ENCODE measurements around the gene SCD5.

Gene SCD5

GRCh38 chr4:82618103-82618720 lies 180.4 kb downstream of the SCD5 start:
- Histone ChIP-seq H3K27ac (no peak overlapping the region), H3K36me3 (no peaks in the 10 kb centered on the region), H3K4me3 (ENCODE audit: low read depth, low read length) (no peak overlapping the region), H3K27me3 (ENCODE audit: insufficient read depth, low read depth, severe bottlenecking) (no peaks in the 10 kb centered on the region), H3K9me3 (ENCODE audit: severe bottlenecking) (no peaks in the 10 kb centered on the region)
- DNase-seq = no peak
- TF ChIP-seq CTCF (IDR thresholded peaks at IDR 0.05; ENCODE audit: low read depth, low read length) = no peak

- H3K27me3 ChIP-seq (ENCODE audit: insufficient read depth, low read depth, severe bottlenecking) = no peaks in the 10 kb centered on the region
- no peaks in the 10 kb centered on the region for H3K9me3 ChIP-seq (ENCODE audit: severe bottlenecking)
- no peak for DNase-seq
- H3K36me3 ChIP-seq = no peaks in the 10 kb centered on the region
- no peak overlapping the region for H3K27ac ChIP-seq
- TF ChIP-seq CTCF (IDR thresholded peaks at IDR 0.05; ENCODE audit: low read depth, low read length) = no peak
- H3K4me3 ChIP-seq (ENCODE audit: low read depth, low read length) = no peak overlapping the region
These were observed 183.7 kb downstream of the SCD5 start for GRCh38 chr4:82614838-82615449.

- Histone ChIP-seq H3K27ac (no peak overlapping the region), H3K36me3 (no peaks in the 10 kb centered on the region), H3K4me3 (ENCODE audit: low read depth, low read length) (no peak overlapping the region), H3K27me3 (ENCODE audit: insufficient read depth, low read depth, severe bottlenecking) (no peaks in the 10 kb centered on the region), H3K9me3 (ENCODE audit: severe bottlenecking) (no peaks in the 10 kb centered on the region)
- DNase-seq = no peak
- no peak for TF ChIP-seq CTCF (IDR thresholded peaks at IDR 0.05; ENCODE audit: low read depth, low read length)
These were observed 185.5 kb downstream of the SCD5 start for GRCh38 chr4:82613121-82613520.

- no peak for TF ChIP-seq CTCF (IDR thresholded peaks at IDR 0.05; ENCODE audit: low read depth, low read length)
- no peak overlapping the region for H3K27ac ChIP-seq
- no peak for DNase-seq
- H3K27me3 ChIP-seq (ENCODE audit: insufficient read depth, low read depth, severe bottlenecking) = no peaks in the 10 kb centered on the region
- H3K4me3 ChIP-seq (ENCODE audit: low read depth, low read length) = no peak overlapping the region
- H3K36me3 ChIP-seq = no peaks in the 10 kb centered on the region
- no peaks in the 10 kb centered on the region for H3K9me3 ChIP-seq (ENCODE audit: severe bottlenecking)
These were observed 186.6 kb downstream of the SCD5 start for GRCh38 chr4:82611982-82612381.

GRCh38 chr4:82611527-82611926 lies 187.1 kb downstream of the SCD5 start:
- H3K27ac ChIP-seq = no peak overlapping the region
- H3K36me3 ChIP-seq = no peaks in the 10 kb centered on the region
- no peak overlapping the region for H3K4me3 ChIP-seq (ENCODE audit: low read depth, low read length)
- H3K27me3 ChIP-seq (ENCODE audit: insufficient read depth, low read depth, severe bottlenecking) = no peaks in the 10 kb centered on the region
- no peaks in the 10 kb centered on the region for H3K9me3 ChIP-seq (ENCODE audit: severe bottlenecking)
- TF ChIP-seq CTCF (IDR thresholded peaks at IDR 0.05; ENCODE audit: low read depth, low read length) = no peak
- DNase-seq = no peak

GRCh38 chr4:82610041-82610440 lies 188.6 kb downstream of the SCD5 start:
- no peak overlapping the region for H3K27ac ChIP-seq
- DNase-seq = no peak
- H3K36me3 ChIP-seq = no peaks in the 10 kb centered on the region
- H3K27me3 ChIP-seq (ENCODE audit: insufficient read depth, low read depth, severe bottlenecking) = no peaks in the 10 kb centered on the region
- H3K9me3 ChIP-seq (ENCODE audit: severe bottlenecking) = no peaks in the 10 kb centered on the region
- no peak for TF ChIP-seq CTCF (IDR thresholded peaks at IDR 0.05; ENCODE audit: low read depth, low read length)
- no peak overlapping the region for H3K4me3 ChIP-seq (ENCODE audit: low read depth, low read length)
